Left lobe of liver (tissue), 2 donors: ENCODE results near the gene MSL3. TPM values are rescaled to one million over a fixed set of nuclear protein-coding genes. Genes with fewer than 3 reads are reported as not detected.

Experiments
- ATAC-seq: fragments of 200-7000 bp; cut with Tn5 transposase; one replicate; pipeline ENCODE4 v1.9.1; 2020; ENCODE audit warnings: mild to moderate bottlenecking, moderate library complexity
- DNase-seq: peaks from one replicate; pipeline ENCODE4 v3.0.0-alpha.2; 2020; ENCODE audit warnings: low spot score
- total RNA-seq: library from RNA; stranded (reverse); gene quantifications from one replicate; pipeline ENCODE4 v1.2.1, GENCODE V29; 2021
- donor health status: DM: no; HTN: no; CAD: no; lungs with moderate emphysema.
- donor health status: DM: no; HTN: yes; CAD: no.

MSL3 gene
- total RNA-seq, 1 donor from 2014 or later, result 9.7 TPM

- DNase-seq, result peak; percentile 86
- ATAC-seq, result peak; percentile 87
Measured at GRCh38 chrX:11758400-11759171, 549 bp downstream of the MSL3 start.

GRCh38 chrX:11759172-11759460 lies 1.1 kb downstream of the MSL3 start:
- DNase-seq, result no peak
- ATAC-seq, result no peak

GRCh38 chrX:11759461-11760311 lies 1.6 kb downstream of the MSL3 start:
- ATAC-seq (peak; percentile 81), DNase-seq (peak; percentile 82)

GRCh38 chrX:11760958-11761357 lies 2.9 kb downstream of the MSL3 start:
- ATAC-seq (no peak), DNase-seq (no peak)

GRCh38 chrX:11764602-11765067 lies 6.6 kb downstream of the MSL3 start:
- DNase-seq (no peak), ATAC-seq (no peak)

GRCh38 chrX:11765449-11765848 lies 7.4 kb downstream of the MSL3 start:
- DNase-seq (no peak), ATAC-seq (no peak)

- DNase-seq (no peak), ATAC-seq (no peak)
Measured at GRCh38 chrX:11766487-11766886, 8.4 kb downstream of the MSL3 start.

- DNase-seq (no peak), ATAC-seq (no peak)
Measured at GRCh38 chrX:11768039-11768438, 10.0 kb downstream of the MSL3 start.

GRCh38 chrX:11770320-11770719 lies 12.3 kb downstream of the MSL3 start:
- peak; percentile 90 for ATAC-seq
- DNase-seq, result no peak

- DNase-seq (no peak), ATAC-seq (no peak)
Measured at GRCh38 chrX:11778230-11778629, 20.2 kb downstream of the MSL3 start.

GRCh38 chrX:11781133-11781532 lies 23.1 kb downstream of the MSL3 start:
- ATAC-seq (no peak), DNase-seq (no peak)

GRCh38 chrX:11781734-11782370 lies 23.8 kb downstream of the MSL3 start:
- ATAC-seq (no peak), DNase-seq (no peak)

GRCh38 chrX:11784543-11784942 lies 26.5 kb downstream of the MSL3 start:
- DNase-seq (no peak), ATAC-seq (no peak)

GRCh38 chrX:11786862-11787261 lies 28.8 kb downstream of the MSL3 start:
- DNase-seq (no peak), ATAC-seq (no peak)

- DNase-seq (no peak), ATAC-seq (peak; percentile 21)
Measured at GRCh38 chrX:11787564-11787963, 29.5 kb downstream of the MSL3 start.

GRCh38 chrX:11789809-11790208 lies 31.8 kb downstream of the MSL3 start:
- no peak for DNase-seq
- no peak for ATAC-seq

- ATAC-seq, result no peak
- no peak for DNase-seq
Measured at GRCh38 chrX:11791090-11791489, 33.1 kb downstream of the MSL3 start.

GRCh38 chrX:11791537-11791936 lies 33.5 kb downstream of the MSL3 start:
- DNase-seq (no peak), ATAC-seq (no peak)

- DNase-seq (no peak), ATAC-seq (no peak)
Measured at GRCh38 chrX:11792461-11793421, 34.7 kb downstream of the MSL3 start.

- no peak for DNase-seq
- no peak for ATAC-seq
Measured at GRCh38 chrX:11793734-11794133, 35.7 kb downstream of the MSL3 start.

- ATAC-seq (no peak), DNase-seq (no peak)
Measured at GRCh38 chrX:11813341-11813740, 55.3 kb downstream of the MSL3 start.
